22Rv1 (cell line): ENCODE data around the gene SLC7A8.

Source experiments
- CTCF ChIP-seq: fragments of 450-650 bp; IDR thresholded peaks from 2 replicates; pipeline ENCODE4 v1.5.1; 2017; ENCODE audit warnings: mild to moderate bottlenecking
- ZFX ChIP-seq: fragments of 450-650 bp; IDR thresholded peaks from 2 replicates; pipeline ENCODE4 v1.6.1; 2017; ENCODE audit warnings: antibody characterized with exemption, borderline replicate concordance

DNA sequence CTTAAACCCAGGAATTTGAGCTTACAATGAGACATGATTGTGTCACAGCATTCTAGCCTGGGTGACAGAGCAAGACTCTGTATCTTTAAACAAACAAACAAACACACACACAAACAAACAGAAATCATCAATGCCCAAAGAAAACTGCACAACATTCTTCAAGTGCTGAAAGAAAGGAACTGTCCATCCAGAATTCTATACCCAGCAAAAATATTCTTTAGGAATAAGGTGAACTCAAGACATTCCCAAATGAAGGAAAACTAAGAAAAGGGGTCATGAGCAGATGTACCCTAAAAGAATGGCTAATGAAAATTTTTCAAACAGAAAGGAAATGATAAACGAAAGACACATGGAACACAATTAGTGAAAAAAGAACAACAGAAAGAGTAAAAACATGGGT lies 32.0 kb upstream of the SLC7A8 start:
- no peak for TF ChIP-seq CTCF
- no peak for TF ChIP-seq ZFX
